IPS-20b (cell line): ENCODE results near the gene LCE7A.

Experiments used
- H3K27ac ChIP-seq: one replicate; pipeline ENCODE4 v1.5.1; 2013; ENCODE audit warnings: low read length
- H3K27me3 ChIP-seq: 2 replicates; pipeline ENCODE4 v1.6.1; 2013; ENCODE audit warnings: mild to moderate bottlenecking, low read length, inconsistent platforms; ENCODE audit not compliant: insufficient read depth
- H3K36me3 ChIP-seq: 2 replicates; pipeline ENCODE4 v1.6.1; 2013; ENCODE audit warnings: low read depth, mild to moderate bottlenecking, inconsistent platforms, low read length, moderate library complexity; ENCODE audit not compliant: insufficient read depth
- H3K4me1 ChIP-seq: 2 replicates; pipeline ENCODE4 v1.6.1; 2013; ENCODE audit warnings: mild to moderate bottlenecking, control low read depth, inconsistent platforms, low read length, moderate library complexity; ENCODE audit not compliant: insufficient read depth
- H3K4me3 ChIP-seq: 2 replicates; pipeline ENCODE4 v1.5.1; 2013; ENCODE audit warnings: mild to moderate bottlenecking, low read length, inconsistent platforms
- H3K9ac ChIP-seq: 2 replicates; pipeline ENCODE4 v1.6.1; 2013; ENCODE audit warnings: low read depth, mild to moderate bottlenecking, inconsistent platforms, low read length, moderate library complexity
- H3K9me3 ChIP-seq: 2 replicates; pipeline ENCODE4 v1.6.1; 2013; ENCODE audit warnings: mild to moderate bottlenecking, low read depth, low read length, inconsistent platforms; ENCODE audit not compliant: insufficient read depth

The LCE7A gene

DNA sequence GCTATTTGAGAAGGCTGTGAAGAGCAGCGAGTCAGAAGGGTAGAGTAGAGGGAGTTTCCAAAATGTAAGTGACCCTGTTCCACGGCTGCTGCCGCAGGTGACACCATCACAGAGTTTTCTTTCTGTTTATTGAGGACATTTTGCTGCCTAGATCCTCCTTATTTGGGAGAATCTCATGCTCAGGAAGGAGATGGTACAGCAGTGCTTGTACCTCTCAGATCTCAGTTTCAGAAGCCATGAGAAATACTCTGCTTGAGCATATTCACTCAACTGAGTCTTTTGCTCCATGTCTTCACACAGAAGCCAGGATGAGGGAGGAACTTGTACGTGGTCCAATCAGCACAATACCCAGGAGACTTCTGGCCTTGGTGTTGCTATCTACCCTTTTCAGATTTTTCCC, 1.6 kb downstream of the LCE7A start:
- Histone ChIP-seq H3K27ac (no peak overlapping the region), H3K27me3 (no peaks in the 10 kb centered on the region), H3K36me3 (no peaks in the 10 kb centered on the region), H3K9me3 (peaks cover 56% of the 10 kb centered on the region), H3K9ac (no peak overlapping the region), H3K4me1 (no peaks in the 10 kb centered on the region), H3K4me3 (no peak overlapping the region)

DNA sequence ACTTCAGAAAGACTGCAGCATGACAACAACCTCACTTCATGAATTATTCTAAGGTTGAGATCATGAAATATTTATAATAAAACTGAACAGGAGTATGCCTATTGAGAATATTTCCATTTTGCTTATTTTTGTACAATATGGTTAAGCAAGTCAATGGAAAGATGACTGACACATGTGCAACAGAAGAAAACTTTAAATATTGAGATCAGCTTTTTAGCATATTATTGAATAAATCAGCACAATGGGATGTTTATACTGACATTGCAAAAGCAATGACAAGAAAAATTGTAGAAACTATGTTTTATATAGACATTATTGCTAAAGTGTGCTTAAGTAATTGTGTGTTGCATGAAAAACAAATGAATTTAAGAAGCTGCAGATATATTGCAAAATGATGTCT, 4.6 kb downstream of the LCE7A start:
- Histone ChIP-seq H3K9me3 (peaks cover 33% of the 10 kb centered on the region), H3K9ac (no peak overlapping the region), H3K4me1 (no peaks in the 10 kb centered on the region), H3K4me3 (no peak overlapping the region), H3K27ac (no peak overlapping the region), H3K27me3 (no peaks in the 10 kb centered on the region), H3K36me3 (no peaks in the 10 kb centered on the region)

DNA sequence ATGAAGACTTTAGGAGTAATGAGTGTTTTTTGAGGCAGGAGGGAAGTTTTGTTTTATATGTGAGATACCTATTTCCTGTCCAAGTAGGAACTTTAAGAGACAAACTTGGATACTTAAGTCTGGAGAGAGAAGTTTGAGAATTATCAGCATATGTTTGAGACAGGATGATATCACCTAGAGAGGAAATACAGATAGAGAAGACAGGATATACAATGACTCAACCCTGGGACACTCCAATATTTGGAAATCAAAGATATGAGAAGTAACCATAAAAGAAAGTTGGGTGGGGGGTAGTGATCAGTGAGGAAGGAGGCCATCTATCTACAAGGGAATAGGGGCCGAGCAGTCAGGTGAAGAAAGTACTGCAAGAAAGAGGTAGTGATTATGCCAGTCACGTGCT, 6.5 kb downstream of the LCE7A start:
- Histone ChIP-seq H3K9ac (no peak overlapping the region), H3K27ac (no peak overlapping the region), H3K27me3 (no peaks in the 10 kb centered on the region), H3K4me3 (no peak overlapping the region), H3K36me3 (no peaks in the 10 kb centered on the region), H3K4me1 (no peaks in the 10 kb centered on the region), H3K9me3 (peaks cover 20% of the 10 kb centered on the region)

GRCh38 chr1:152869808-152870419, 10.1 kb downstream of the LCE7A start:
- no peak overlapping the region for H3K27ac ChIP-seq
- no peak overlapping the region for H3K4me3 ChIP-seq
- no peak overlapping the region for H3K9ac ChIP-seq
- H3K4me1 ChIP-seq, result no peaks in the 10 kb centered on the region
- H3K27me3 ChIP-seq, result no peaks in the 10 kb centered on the region
- H3K36me3 ChIP-seq, result no peaks in the 10 kb centered on the region
- peaks cover 5% of the 10 kb centered on the region; the same call in 1 of the 2 replicates for H3K9me3 ChIP-seq

DNA sequence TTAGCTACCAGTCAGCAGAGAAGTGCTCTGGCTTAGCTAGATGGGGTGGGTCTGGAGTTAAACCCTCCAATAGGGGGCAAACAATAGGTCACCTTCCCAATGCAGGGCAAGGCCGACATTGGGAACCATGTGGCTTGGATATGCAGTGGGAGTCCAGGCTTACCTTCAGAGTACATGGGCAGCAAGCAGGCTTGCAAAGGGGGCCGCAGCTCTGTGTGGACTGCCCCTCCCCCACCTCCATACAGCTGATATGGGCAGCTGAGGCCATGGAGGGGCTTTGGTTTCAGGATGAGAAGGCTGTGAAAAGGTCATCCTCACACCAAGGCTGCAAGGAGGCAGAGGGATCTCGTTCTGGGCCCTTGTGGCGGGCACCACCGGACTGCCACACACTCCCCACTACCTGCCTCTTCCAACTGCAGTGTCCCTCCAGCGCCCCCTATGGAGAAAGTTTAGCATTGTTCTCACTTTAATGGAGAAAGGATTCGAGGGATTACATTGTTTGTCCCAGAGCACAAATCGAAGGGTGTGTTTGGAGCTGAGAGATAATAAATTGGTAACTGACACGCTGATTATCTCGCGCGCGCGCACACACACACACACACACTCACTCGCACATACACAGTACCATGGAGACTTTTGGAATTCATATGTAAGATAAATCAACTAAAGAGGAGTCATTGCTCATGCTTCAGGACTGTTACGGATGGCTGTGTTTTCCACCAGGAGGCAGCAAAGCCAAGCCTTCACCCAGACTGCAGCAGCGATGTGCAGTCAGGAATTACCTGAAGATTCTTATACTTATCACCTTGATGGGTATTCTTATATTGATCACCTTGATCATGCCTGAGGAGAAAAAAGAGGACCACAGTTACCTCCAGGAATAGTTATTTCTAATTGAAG, 11.3 kb downstream of the LCE7A start:
- Histone ChIP-seq H3K9ac (no peak overlapping the region; the same call in 1 of the 2 replicates), H3K36me3 (no peaks in the 10 kb centered on the region), H3K27me3 (no peaks in the 10 kb centered on the region), H3K27ac (no peak overlapping the region), H3K4me1 (no peaks in the 10 kb centered on the region), H3K9me3 (peaks cover 5% of the 10 kb centered on the region; the same call in 1 of the 2 replicates), H3K4me3 (no peak overlapping the region)

- H3K4me3 ChIP-seq, result no peak overlapping the region
- no peaks in the 10 kb centered on the region for H3K36me3 ChIP-seq
- no peak overlapping the region for H3K9ac ChIP-seq
- peaks cover 2% of the 10 kb centered on the region; the same call in 1 of the 2 replicates for H3K9me3 ChIP-seq
- no peaks in the 10 kb centered on the region for H3K4me1 ChIP-seq
- no peaks in the 10 kb centered on the region for H3K27me3 ChIP-seq
- no peak overlapping the region for H3K27ac ChIP-seq
Observed at GRCh38 chr1:152871731-152872126, 11.9 kb downstream of the LCE7A start.

DNA sequence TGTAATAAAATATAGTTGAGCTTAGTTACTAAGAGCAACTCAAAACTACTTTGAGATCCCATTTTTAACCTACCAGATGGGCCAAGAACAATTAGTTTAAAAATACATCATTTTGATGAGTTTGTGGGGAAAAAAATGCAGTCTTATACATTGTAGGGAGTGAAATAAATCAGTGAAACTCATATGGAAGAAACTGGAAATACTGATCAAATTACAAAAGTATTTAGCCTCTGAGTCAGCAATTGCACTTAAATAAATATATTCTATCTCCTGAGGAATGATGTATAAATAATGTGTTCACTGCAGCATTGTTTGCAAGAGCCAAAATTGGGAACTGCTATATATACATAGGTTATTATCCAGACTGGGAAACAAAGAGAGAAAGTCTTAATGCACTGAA, 13.7 kb downstream of the LCE7A start:
- Histone ChIP-seq H3K9me3 (no peaks in the 10 kb centered on the region), H3K36me3 (no peaks in the 10 kb centered on the region), H3K27me3 (no peaks in the 10 kb centered on the region), H3K4me1 (no peaks in the 10 kb centered on the region), H3K4me3 (no peak overlapping the region), H3K9ac (no peak overlapping the region), H3K27ac (no peak overlapping the region)

DNA sequence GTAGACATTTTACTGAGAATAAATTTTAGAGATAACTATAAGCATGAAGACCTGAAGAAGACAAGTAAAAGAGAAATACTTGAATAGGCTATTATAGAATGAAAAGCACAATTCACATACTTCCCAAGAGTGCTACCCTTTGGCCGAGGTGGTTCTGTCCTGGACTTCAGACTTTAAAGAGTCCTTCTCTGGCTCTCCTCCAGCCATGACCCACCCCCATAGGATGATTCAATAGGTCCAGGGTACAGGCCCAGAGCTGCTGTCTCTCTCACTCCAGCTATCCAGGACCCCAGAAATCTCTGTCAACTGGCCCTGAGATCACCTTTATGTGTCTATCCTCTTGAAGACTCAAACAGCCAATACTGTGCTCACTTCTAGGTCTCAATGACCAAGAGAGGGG, 17.0 kb downstream of the LCE7A start:
- Histone ChIP-seq H3K9ac (no peak overlapping the region), H3K4me1 (no peaks in the 10 kb centered on the region), H3K27me3 (no peaks in the 10 kb centered on the region), H3K9me3 (no peaks in the 10 kb centered on the region; the same call in 1 of the 2 replicates), H3K27ac (no peak overlapping the region), H3K4me3 (no peak overlapping the region), H3K36me3 (no peaks in the 10 kb centered on the region)

DNA sequence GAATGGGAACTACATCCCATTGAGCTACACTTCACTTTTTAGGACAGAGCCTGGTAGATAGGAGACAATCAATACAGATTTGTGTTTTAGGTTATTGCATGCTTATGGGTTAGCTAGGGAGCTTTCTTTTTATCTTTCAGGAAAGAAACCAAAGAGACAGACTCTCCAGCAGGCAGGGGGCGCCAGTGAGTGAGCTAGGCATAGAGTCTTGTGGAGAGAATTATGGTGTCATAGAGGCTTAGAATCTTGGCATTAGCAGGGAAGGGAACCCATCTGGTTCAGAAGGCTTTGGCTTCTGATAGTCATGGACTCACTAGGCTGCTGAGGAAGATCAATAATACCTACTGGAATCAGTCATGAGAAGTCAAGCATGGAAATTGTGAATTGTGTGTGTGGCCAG, 18.2 kb downstream of the LCE7A start, which contains the start of gene SMCP:
TSS of gene SMCP (plus strand) at position 281 of the 400 bp plus-strand sequence. CDS start 6,101 bp downstream, outside the sequence.
- Histone ChIP-seq H3K4me3 (no peak within 1 kb of the TSS), H3K27ac (no peak within 1 kb of the TSS), H3K36me3 (no peaks in the 10 kb centered on the region), H3K9me3 (no peaks in the 10 kb centered on the region; the same call in 1 of the 2 replicates), H3K27me3 (no peaks in the 10 kb centered on the region), H3K9ac (no peak within 1 kb of the TSS), H3K4me1 (no peaks in the 10 kb centered on the region)

GRCh38 chr1:152879559-152880198, 19.9 kb downstream of the LCE7A start:
- H3K27ac ChIP-seq, result no peak overlapping the region
- H3K9ac ChIP-seq, result no peak overlapping the region
- H3K4me1 ChIP-seq, result no peaks in the 10 kb centered on the region
- H3K4me3 ChIP-seq, result no peak overlapping the region
- no peaks in the 10 kb centered on the region for H3K36me3 ChIP-seq
- peaks cover 10% of the 10 kb centered on the region; the same call in 1 of the 2 replicates for H3K9me3 ChIP-seq
- no peaks in the 10 kb centered on the region for H3K27me3 ChIP-seq

DNA sequence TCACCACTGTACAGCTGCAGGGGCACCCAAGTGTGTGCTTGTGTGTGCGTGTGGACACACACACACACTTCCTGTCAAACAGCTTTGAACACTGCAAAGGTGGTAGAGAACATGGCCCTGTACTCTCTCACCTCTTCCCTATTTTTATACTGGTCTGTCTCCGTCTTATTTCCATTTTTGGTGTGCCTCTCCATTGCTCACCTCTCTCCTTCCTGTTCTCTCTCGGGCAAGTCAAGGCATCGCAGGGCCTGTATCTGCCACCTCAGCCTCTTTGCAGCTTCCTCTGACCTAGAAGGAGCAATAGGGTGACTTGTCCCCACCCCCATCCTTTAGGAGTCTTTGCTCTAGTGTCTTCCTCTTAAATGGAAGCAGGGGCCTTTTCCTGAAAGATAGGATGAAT, 20.5 kb downstream of the LCE7A start:
- no peak overlapping the region for H3K9ac ChIP-seq
- no peaks in the 10 kb centered on the region for H3K27me3 ChIP-seq
- H3K36me3 ChIP-seq, result no peaks in the 10 kb centered on the region
- H3K4me1 ChIP-seq, result no peaks in the 10 kb centered on the region
- H3K9me3 ChIP-seq, result peaks cover 10% of the 10 kb centered on the region; the same call in 1 of the 2 replicates
- H3K27ac ChIP-seq, result no peak overlapping the region
- no peak overlapping the region for H3K4me3 ChIP-seq
